Measurements from ENCODE around the gene MBP.

The MBP gene

DNA sequence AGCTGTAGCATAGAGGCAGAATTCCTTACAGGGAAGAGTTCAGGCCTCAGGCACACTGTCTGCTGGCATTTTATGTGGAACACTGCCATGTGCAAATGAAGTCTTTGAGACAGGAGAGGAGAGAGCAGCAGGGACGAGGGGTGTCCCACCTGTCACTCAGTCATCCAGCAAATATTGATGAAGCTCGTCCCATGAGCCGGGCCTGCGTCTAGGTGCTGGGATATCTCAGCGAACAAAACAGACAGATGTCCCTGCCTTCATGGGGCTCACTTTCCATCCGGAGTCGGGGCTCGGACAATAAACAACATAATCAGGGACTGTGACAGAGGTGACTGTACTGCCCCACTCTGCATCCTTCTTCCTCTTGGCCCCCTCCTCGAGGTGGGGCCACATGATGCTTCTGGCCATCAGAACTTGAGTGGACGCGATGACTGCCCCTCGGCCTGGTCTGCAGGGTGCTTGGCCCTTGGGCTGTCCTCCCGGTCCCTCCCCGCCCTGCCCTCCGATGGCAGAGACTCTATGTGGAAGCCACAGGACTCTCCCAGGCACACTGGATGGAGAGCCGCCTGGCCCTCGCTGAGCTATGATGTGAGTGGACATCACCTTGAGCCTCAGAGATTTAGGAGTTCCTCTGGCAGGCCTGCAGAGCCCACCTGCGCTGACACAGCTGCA, 78.8 kb downstream of the MBP start:
- no peak for TF ChIP-seq SIN3A (IDR thresholded peaks at IDR 0.05; ENCODE audit: borderline replicate concordance, insufficient read depth, low read length)
- no peak for TF ChIP-seq FOXP2 (optimal IDR thresholded peaks at IDR 0.05; ENCODE audit: borderline replicate concordance, extremely low read depth, extremely low read length, insufficient read depth)
- TF ChIP-seq, protein P1, sequence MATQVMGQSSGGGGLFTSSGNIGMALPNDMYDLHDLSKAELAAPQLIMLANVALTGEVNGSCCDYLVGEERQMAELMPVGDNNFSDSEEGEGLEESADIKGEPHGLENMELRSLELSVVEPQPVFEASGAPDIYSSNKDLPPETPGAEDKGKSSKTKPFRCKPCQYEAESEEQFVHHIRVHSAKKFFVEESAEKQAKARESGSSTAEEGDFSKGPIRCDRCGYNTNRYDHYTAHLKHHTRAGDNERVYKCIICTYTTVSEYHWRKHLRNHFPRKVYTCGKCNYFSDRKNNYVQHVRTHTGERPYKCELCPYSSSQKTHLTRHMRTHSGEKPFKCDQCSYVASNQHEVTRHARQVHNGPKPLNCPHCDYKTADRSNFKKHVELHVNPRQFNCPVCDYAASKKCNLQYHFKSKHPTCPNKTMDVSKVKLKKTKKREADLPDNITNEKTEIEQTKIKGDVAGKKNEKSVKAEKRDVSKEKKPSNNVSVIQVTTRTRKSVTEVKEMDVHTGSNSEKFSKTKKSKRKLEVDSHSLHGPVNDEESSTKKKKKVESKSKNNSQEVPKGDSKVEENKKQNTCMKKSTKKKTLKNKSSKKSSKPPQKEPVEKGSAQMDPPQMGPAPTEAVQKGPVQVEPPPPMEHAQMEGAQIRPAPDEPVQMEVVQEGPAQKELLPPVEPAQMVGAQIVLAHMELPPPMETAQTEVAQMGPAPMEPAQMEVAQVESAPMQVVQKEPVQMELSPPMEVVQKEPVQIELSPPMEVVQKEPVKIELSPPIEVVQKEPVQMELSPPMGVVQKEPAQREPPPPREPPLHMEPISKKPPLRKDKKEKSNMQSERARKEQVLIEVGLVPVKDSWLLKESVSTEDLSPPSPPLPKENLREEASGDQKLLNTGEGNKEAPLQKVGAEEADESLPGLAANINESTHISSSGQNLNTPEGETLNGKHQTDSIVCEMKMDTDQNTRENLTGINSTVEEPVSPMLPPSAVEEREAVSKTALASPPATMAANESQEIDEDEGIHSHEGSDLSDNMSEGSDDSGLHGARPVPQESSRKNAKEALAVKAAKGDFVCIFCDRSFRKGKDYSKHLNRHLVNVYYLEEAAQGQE (IDR thresholded peaks at IDR 0.05; ENCODE audit: insufficient read depth in 1 of 2, low read depth in 2 of 2, low read length in 2 of 2): no peak
- TF ChIP-seq TAF1 (IDR thresholded peaks at IDR 0.05; ENCODE audit: borderline replicate concordance, insufficient read depth, low read length): no peak
- no peak for TF ChIP-seq POLR2AphosphoS5 (IDR thresholded peaks at IDR 0.05; ENCODE audit: low read depth, low read length)

DNA sequence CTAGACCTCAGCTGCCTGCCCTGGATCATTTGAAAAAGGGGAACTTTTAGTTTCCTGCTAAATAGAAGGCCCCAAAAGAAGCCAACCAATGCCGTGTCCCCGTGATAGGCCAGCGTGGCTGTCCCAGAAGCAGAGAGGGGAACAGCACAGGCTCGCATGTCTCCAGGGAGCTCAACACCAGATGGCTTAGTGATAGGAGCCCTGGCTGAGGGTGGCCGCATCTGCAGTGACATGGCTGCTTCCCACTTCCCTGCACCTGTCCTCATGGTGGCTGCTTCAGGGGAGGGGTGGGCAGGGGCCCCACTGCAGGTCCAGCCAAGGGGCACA, 79.6 kb downstream of the MBP start:
- TF ChIP-seq, protein P1 (IDR thresholded peaks at IDR 0.05; ENCODE audit: insufficient read depth in 1 of 2, low read depth in 2 of 2, low read length in 2 of 2): no peak
- no peak for TF ChIP-seq TAF1 (IDR thresholded peaks at IDR 0.05; ENCODE audit: borderline replicate concordance, insufficient read depth, low read length)
- no peak for TF ChIP-seq SIN3A (IDR thresholded peaks at IDR 0.05; ENCODE audit: borderline replicate concordance, insufficient read depth, low read length)
- TF ChIP-seq POLR2AphosphoS5 (IDR thresholded peaks at IDR 0.05; ENCODE audit: low read depth, low read length): no peak
- no peak for TF ChIP-seq FOXP2 (optimal IDR thresholded peaks at IDR 0.05; ENCODE audit: borderline replicate concordance, extremely low read depth, extremely low read length, insufficient read depth)

DNA sequence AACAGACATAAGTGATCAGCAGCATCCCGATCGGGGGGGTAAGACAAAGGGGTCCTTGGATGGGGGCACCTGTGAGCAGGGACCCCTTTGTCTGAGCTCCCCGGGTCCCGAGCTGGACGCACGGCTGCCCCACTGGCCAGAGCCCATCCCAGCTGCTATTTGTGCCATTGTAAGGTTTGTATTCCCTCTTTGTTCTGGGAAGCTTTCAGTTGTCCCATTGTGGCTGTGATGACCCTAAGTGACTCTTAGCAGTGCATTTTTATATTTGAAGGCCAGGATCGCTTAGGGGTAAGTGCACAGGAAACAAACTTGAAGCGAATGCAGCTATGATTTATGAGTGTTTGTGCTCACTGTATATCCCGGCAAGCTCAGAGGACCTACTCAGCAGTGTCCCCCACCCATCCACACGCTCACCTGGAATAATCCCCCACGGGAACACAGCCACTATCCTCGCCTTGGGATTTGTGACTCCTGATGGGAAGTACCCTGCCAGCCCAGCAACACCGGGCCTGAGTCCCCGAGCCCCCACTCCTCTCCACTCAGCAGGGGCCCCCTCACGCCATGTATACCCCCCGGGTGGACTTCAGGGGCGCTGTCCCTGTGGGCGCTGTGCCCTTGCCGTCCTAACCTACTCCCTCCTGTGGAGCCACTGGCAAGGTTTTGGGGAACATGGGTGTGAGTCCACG, 80.1 kb downstream of the MBP start:
- TF ChIP-seq SIN3A (IDR thresholded peaks at IDR 0.05; ENCODE audit: borderline replicate concordance, insufficient read depth, low read length) (no peak), POLR2AphosphoS5 (IDR thresholded peaks at IDR 0.05; ENCODE audit: low read depth, low read length) (no peak), FOXP2 (optimal IDR thresholded peaks at IDR 0.05; ENCODE audit: borderline replicate concordance, extremely low read depth, extremely low read length, insufficient read depth) (no peak), TAF1 (IDR thresholded peaks at IDR 0.05; ENCODE audit: borderline replicate concordance, insufficient read depth, low read length) (no peak)
- TF ChIP-seq, protein P1 (IDR thresholded peaks at IDR 0.05; ENCODE audit: insufficient read depth in 1 of 2, low read depth in 2 of 2, low read length in 2 of 2): no peak

DNA sequence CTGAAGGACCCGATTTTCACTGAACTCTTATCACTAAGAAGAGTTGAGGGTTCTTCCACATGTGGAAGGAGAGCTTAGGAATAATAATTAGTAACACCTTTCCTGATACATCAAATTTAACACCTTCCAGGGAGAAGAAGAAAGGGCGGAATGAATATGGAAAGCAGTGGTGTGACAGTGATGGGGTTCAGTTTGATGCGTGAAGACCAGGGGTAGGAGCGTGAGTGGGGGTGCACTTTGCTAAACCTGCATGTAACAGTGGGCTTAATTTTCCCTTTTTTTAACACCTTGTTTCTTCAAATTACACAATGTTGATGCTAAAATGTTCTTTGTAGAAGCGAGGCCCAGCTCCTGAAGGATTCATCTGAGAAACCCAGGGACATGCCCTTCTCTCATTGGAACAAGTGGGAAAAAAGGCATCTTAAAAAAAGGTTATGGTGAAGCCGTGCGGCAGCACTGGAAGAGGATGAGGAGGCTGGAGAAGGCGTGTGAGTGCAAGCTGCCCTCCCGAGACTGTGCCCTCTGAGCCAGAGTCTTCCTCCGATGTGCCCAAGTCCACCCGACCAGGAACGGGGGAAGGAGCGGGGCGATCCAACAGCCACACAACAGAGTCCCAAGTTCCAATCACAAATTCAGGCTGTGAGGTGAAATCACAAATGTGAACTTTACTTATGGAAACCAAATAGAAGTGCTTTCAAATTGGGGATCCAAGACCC, 80.8 kb downstream of the MBP start:
- TF ChIP-seq POLR2AphosphoS5 (IDR thresholded peaks at IDR 0.05; ENCODE audit: low read depth, low read length): no peak

DNA sequence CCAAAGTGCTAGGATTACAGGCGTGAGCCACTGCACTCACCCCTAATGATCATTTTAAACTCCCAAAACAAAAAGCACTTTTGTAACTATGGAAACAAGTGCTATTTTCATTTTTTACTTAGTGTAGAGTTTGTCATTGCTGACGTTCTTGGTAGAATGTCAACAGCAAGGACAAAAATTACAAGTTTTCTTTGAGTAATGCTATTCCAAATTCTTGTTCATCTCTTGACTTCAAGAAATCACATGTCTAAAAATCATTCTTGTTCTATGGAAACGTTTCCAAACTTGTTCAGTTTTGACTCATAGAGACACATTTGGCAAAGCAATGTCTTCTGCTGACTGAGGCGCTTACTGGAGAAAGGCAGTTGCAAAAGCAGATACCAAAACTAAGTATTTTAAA, 82.6 kb downstream of the MBP start:
- TF ChIP-seq TAF1 (IDR thresholded peaks at IDR 0.05; ENCODE audit: borderline replicate concordance, insufficient read depth, low read length) (no peak), FOXP2 (optimal IDR thresholded peaks at IDR 0.05; ENCODE audit: borderline replicate concordance, extremely low read depth, extremely low read length, insufficient read depth) (no peak), SIN3A (IDR thresholded peaks at IDR 0.05; ENCODE audit: borderline replicate concordance, insufficient read depth, low read length) (no peak), POLR2AphosphoS5 (IDR thresholded peaks at IDR 0.05; ENCODE audit: low read depth, low read length) (no peak)
- TF ChIP-seq, protein P1 (IDR thresholded peaks at IDR 0.05; ENCODE audit: insufficient read depth in 1 of 2, low read depth in 2 of 2, low read length in 2 of 2): no peak

Data from PFSK-1 (cell line).